ENCODE data around the gene LRRC28.

The LRRC28 gene

GRCh38 chr15:99250001-99250400 is 1.3 kb upstream of the LRRC28 start:
- DNase-seq: no peak

GRCh38 chr15:99250494-99250856 is 806 bp upstream of the LRRC28 start:
- DNase-seq: no peak

- no peak for DNase-seq
These were observed 1.0 kb downstream of the LRRC28 start for GRCh38 chr15:99252326-99252725.

- DNase-seq: no peak
These were observed 2.3 kb downstream of the LRRC28 start for GRCh38 chr15:99253381-99254090.

GRCh38 chr15:99257107-99257750 is 5.9 kb downstream of the LRRC28 start:
- DNase-seq: no peak

GRCh38 chr15:99264125-99264524 is 12.8 kb downstream of the LRRC28 start:
- DNase-seq: no peak

- DNase-seq: no peak
These were observed 14.3 kb downstream of the LRRC28 start for GRCh38 chr15:99265541-99266070.

GRCh38 chr15:99267957-99268356 is 16.7 kb downstream of the LRRC28 start:
- DNase-seq: no peak

GRCh38 chr15:99268431-99268830 is 17.1 kb downstream of the LRRC28 start:
- DNase-seq: no peak

GRCh38 chr15:99273801-99274200 is 22.5 kb downstream of the LRRC28 start:
- no peak for DNase-seq

- DNase-seq: no peak
These were observed 23.8 kb downstream of the LRRC28 start for GRCh38 chr15:99275061-99275460.

GRCh38 chr15:99275525-99276128 is 24.3 kb downstream of the LRRC28 start:
- DNase-seq: no peak

GRCh38 chr15:99279290-99279689 is 28.0 kb downstream of the LRRC28 start:
- no peak for DNase-seq

- DNase-seq: no peak
These were observed 28.5 kb downstream of the LRRC28 start for GRCh38 chr15:99279827-99280226.

- no peak for DNase-seq
These were observed 30.8 kb downstream of the LRRC28 start for GRCh38 chr15:99282121-99282520.

GRCh38 chr15:99282586-99282985 is 31.3 kb downstream of the LRRC28 start:
- no peak for DNase-seq

- no peak for DNase-seq
These were observed 32.4 kb downstream of the LRRC28 start for GRCh38 chr15:99283717-99284116.

- DNase-seq: no peak
These were observed 40.4 kb downstream of the LRRC28 start for GRCh38 chr15:99291643-99292042.

- no peak for DNase-seq
These were observed 44.6 kb downstream of the LRRC28 start for GRCh38 chr15:99295840-99296239.

- DNase-seq: no peak
These were observed 45.1 kb downstream of the LRRC28 start for GRCh38 chr15:99296386-99296785.

- DNase-seq: peak; percentile 76
These were observed 52.6 kb downstream of the LRRC28 start for GRCh38 chr15:99303907-99304306.

- DNase-seq: peak; percentile 95
These were observed 54.7 kb downstream of the LRRC28 start for GRCh38 chr15:99305761-99306505.

GRCh38 chr15:99306694-99307338 is 55.5 kb downstream of the LRRC28 start:
- peak; percentile 96 for DNase-seq

Data from NCI-H1105 treated with DMSO at 0.1 percent for 48 hours (cell line).